Measurements from ENCODE around the gene PCDHB6.
"Not testable (repeated sequence)": the region's sequence is repeated elsewhere in the genome, so short reads cannot be mapped to it uniquely, and the experiment has no call there.

- not testable (repeated sequence) for TF ChIP-seq CTCF (IDR thresholded peaks at IDR 0.05; ENCODE audit: low read depth, low read length); EZH2phosphoT487 (IDR thresholded peaks at IDR 0.05; ENCODE audit: low read depth)
Observed at GRCh38 chr5:141152096-141152495, 2.2 kb downstream of the PCDHB6 start.
